ENCODE data around the gene TGFBR2.

DNA sequence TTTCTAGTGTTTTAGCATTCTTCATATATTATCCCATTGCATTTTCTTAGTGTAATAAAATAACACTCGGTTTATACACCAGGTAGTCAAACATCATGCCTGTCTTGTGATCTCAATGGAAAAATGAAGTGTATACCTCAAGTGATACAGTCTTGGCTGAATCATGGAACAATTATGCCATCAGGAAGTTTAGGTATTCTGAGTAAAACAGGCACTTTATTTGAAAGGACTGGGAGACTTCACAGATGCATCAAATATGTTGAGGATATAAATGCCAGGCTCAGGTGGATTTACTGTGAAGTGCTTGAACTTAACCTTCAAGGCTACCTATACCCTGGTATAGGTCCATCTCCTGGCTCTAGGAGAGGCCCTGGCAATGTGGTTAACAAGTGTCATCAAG lies 8.5 kb downstream of the TGFBR2 start:
- no peak for TF ChIP-seq ZNF239 (tag by site-specific recombination; IDR thresholded peaks at IDR 0.05)
- TF ChIP-seq, protein P1, sequence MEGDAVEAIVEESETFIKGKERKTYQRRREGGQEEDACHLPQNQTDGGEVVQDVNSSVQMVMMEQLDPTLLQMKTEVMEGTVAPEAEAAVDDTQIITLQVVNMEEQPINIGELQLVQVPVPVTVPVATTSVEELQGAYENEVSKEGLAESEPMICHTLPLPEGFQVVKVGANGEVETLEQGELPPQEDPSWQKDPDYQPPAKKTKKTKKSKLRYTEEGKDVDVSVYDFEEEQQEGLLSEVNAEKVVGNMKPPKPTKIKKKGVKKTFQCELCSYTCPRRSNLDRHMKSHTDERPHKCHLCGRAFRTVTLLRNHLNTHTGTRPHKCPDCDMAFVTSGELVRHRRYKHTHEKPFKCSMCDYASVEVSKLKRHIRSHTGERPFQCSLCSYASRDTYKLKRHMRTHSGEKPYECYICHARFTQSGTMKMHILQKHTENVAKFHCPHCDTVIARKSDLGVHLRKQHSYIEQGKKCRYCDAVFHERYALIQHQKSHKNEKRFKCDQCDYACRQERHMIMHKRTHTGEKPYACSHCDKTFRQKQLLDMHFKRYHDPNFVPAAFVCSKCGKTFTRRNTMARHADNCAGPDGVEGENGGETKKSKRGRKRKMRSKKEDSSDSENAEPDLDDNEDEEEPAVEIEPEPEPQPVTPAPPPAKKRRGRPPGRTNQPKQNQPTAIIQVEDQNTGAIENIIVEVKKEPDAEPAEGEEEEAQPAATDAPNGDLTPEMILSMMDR (tag by site-specific recombination; IDR thresholded peaks at IDR 0.05), result no peak
- TF ChIP-seq, protein P2, sequence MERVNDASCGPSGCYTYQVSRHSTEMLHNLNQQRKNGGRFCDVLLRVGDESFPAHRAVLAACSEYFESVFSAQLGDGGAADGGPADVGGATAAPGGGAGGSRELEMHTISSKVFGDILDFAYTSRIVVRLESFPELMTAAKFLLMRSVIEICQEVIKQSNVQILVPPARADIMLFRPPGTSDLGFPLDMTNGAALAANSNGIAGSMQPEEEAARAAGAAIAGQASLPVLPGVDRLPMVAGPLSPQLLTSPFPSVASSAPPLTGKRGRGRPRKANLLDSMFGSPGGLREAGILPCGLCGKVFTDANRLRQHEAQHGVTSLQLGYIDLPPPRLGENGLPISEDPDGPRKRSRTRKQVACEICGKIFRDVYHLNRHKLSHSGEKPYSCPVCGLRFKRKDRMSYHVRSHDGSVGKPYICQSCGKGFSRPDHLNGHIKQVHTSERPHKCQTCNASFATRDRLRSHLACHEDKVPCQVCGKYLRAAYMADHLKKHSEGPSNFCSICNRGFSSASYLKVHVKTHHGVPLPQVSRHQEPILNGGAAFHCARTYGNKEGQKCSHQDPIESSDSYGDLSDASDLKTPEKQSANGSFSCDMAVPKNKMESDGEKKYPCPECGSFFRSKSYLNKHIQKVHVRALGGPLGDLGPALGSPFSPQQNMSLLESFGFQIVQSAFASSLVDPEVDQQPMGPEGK (tag by site-specific recombination; IDR thresholded peaks at IDR 0.05), result no peak
- TF ChIP-seq, protein P3, sequence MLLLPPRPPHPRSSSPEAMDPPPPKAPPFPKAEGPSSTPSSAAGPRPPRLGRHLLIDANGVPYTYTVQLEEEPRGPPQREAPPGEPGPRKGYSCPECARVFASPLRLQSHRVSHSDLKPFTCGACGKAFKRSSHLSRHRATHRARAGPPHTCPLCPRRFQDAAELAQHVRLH (tag by site-specific recombination; IDR thresholded peaks at IDR 0.05), result no peak
- no peak for TF ChIP-seq HOXA7 (CRISPR knock-in tag; IDR thresholded peaks at IDR 0.05; ENCODE audit: borderline replicate concordance)
- no peak for TF ChIP-seq ZNF140 (tag by site-specific recombination; IDR thresholded peaks at IDR 0.05)
- TF ChIP-seq MZF1 (tag by site-specific recombination; IDR thresholded peaks at IDR 0.05; ENCODE audit: borderline replicate concordance), result no peak

Data from HEK293 (cell line).